Dedifferentiated amniotic fluid mesenchymal stem cell (primary cell): ENCODE data around the gene POC1A.

Experiments
- DNase-seq: peaks from one replicate; pipeline ENCODE4 v3.0.0-alpha.2; 2016; ENCODE audit errors: extremely low spot score

Gene POC1A

GRCh38 chr3:52104684-52105640 is 49.3 kb downstream of the POC1A start:
- DNase-seq = no peak

DNA sequence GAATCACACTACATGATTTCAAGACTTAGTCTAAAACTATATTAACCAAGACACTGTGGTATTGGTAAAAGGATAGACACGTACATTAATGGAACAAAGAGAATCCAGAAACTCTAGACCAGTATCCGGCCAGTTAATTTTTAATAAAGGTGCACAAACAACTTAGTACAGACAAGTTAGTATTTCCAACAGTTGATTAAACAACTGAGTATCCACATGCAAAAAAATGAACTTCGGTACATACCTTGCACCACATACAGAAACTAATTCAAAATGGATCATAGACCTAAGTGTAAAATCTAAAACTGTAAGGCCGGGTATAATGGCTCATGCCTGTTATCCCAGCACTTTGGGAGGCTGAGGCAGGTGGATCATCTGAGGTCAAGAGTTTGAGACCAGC is 51.3 kb downstream of the POC1A start:
- no peak for DNase-seq

- no peak for DNase-seq
Observed at GRCh38 chr3:52099001-52099401, 55.2 kb downstream of the POC1A start.

DNA sequence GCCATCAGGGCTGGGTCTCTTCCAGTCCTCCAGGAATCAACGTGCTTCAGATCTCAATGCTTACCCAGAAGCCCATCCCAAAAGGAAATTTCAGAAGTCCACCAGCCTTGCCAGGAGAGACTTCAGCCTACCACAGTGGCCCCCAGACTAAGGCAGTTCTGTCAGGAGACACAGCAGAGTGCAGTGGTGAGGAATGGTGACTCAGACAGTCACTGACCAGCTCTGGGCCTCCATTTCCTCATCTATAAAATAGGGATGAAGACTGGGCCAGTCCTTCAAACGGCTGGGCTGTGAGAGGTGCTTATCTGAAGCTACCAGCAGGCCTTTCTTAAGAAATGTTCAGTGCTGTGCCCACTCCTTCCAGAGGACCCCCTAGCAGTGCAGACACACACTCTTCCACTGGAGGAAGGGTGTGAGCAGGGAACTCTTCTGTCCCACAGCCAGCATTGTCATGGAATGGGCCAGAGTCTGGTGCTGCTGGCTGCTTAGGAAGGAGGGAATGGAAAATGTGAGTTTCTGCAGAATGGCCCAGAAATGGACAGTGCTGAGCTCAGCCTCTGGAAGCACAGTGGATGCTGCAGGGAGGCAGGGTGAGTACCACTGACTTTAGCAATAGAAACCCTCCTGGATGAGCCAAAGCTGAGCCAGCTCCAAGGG is 56.2 kb downstream of the POC1A start:
- no peak for DNase-seq

DNA sequence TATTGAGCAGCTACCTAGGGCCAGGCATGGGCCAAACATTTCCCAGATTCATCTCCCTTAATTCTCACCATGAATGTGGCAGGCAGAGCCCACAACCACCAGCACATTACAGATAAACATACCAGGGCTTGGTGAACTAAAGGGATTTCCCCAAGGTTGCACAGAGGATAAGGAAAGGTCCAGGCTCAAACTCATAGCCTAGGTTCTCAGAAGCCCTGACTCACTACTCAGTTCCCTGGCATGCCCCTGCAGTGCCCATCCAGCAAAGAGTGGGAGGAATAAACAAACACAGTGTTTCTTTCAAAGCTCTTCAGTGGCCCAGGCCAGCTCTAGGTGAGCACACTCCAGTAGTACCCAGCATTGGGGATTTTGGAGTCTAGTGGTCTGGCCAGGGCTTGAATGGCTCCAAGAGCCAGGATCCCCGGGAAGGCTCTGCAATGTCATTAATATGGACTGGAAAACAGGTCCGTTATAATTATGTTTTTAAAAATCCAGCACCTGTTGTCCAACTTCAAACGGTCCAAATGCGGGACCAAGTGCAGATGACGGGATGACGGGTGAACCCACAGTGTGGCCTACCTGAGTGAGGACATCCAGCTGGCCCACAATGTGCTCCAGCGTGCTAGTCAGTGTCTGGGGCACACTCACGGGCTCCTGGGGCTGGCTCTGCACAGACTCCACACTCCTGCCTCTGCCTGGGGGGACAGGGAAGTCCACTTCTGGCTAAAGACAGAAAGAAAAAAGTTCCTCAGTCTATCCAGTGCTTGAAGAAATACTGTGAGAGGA is 58.0 kb downstream of the POC1A start:
- no peak for DNase-seq

GRCh38 chr3:52094571-52095485 is 59.4 kb downstream of the POC1A start:
- no peak for DNase-seq

DNA sequence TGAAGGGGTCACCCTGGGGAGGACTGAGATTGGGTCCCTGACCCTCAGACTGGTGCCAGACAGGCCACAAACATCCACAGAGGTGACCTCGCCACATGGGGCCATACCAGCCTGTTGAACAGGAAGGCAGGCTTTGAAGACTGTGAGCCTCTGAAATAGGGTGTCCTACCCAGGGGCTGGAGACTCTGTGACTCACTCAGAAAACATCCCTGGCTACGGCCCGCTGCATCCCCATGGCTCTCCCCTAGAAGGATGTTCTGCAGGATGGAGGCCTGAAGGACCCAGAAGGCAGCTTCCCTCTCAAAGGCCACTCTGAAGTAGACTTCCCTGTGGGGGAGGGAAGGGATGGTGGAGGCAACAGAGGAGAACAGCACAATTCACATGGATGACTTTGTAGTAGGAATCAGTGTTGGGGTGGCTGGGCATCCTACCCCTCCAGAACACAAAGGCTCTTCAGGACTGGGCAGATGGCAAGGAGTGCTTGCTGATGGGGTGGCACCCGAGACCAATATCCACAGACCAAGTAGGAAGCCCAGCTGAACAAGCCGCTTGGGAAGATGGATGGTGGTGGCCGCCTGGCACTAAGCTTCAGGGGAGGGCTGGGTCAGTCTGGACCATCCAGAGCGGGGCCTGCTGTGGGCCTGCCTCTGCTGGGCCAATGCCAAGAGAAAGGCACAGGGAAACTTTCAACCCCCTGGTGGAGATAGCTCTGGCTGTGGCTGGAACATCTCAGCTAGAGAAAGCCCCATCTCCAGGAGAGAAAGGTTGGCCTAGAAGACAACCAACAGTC is 60.3 kb downstream of the POC1A start:
- no peak for DNase-seq

GRCh38 chr3:52092891-52093290 is 61.3 kb downstream of the POC1A start:
- DNase-seq = no peak

- DNase-seq = no peak
Observed at GRCh38 chr3:52092271-52092660, 62.0 kb downstream of the POC1A start.

DNA sequence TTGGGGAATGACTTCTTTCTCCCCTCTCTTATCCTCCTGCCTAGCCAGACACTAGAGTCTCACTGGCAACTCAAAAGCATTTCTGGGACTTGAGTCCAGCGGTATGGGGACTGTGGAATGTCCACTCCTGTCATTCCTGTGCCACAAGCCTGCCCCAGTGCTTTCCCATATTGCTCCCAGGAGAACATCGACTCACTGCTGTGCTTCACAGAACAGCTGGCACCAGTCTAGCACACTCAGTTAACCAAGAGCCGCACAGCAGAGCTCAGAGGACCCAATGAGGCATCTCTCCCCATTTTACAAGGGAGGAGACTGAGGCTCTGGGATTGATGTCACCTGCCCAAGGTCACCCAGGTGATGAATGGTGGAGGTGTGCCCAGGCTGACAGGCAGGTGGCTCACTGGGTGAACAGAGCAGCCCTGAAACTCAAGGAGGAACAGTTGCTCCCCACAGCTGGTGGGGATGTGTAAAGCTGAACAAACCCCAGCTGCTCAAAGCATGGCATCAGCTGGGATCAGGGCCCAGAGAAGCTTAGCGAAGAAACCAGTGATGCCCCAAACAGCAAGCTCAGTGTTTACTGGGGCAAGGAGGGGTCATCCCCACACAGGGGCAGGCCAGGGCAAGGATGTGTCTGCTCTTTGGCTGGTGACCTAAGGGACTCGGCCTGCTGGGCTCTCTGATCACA is 62.5 kb downstream of the POC1A start:
- DNase-seq = no peak

- no peak for DNase-seq
Observed at GRCh38 chr3:52090933-52091468, 63.2 kb downstream of the POC1A start.

DNA sequence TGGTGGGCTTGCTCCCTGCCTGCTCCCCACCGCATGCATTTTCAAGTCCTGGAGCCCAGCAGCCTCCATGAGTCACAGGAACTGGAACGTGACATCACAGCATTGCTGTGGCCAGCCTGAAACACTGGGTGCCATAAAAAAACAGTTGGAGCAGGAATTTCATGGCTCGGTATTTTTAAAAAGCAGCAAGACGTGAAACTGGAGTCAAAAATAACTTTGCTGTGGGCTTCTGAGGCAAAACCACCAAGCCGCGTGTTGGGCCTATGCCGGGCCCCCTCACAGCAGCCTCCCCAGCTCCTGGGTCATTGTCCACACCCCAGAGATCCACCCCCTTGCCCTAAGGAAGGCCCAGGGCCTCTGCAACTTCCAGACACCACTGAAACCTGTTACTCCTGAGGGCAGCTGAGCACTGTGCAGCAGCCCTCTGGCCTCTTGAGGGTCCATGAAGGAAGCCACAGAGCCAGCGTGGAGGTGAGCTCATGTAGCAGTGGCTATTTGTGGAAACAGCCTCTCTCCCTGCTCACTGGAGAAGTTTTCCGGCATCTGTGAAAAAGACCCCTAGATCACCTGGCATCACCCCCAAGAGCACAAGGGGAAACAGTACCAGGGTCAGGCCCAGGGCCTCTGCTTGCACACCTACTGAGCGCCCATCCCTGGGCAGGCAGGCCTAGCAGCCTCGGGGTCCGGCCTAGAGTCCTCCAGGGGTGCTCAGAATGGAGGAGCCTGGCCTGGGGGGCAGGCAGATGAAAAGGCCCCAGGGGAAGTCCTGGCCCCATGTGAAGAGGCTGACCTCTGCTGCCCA is 63.9 kb downstream of the POC1A start:
- DNase-seq = peak; percentile 72

DNA sequence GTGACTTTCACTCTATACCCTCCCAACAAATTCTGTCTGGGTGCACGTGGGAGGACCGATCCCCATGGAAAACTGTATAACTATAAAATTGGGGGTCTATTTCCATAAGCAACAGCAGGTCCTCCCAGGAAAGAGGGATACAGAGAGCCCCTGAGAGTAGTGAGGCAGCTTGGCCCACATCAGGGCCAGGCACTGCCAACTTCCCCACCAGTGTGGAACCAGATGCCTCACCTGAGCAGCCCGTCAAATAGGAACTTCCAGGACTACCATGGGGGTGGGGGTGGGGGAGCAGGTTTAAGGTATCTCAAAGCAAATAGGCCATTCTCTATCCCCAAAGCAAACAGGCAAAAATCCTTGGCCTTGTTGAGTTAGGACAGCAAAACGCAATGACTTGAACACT is 64.5 kb downstream of the POC1A start:
- no peak for DNase-seq

GRCh38 chr3:52088445-52089367 is 65.5 kb downstream of the POC1A start:
- no peak for DNase-seq

- DNase-seq = no peak
Observed at GRCh38 chr3:52087731-52088130, 66.5 kb downstream of the POC1A start.

DNA sequence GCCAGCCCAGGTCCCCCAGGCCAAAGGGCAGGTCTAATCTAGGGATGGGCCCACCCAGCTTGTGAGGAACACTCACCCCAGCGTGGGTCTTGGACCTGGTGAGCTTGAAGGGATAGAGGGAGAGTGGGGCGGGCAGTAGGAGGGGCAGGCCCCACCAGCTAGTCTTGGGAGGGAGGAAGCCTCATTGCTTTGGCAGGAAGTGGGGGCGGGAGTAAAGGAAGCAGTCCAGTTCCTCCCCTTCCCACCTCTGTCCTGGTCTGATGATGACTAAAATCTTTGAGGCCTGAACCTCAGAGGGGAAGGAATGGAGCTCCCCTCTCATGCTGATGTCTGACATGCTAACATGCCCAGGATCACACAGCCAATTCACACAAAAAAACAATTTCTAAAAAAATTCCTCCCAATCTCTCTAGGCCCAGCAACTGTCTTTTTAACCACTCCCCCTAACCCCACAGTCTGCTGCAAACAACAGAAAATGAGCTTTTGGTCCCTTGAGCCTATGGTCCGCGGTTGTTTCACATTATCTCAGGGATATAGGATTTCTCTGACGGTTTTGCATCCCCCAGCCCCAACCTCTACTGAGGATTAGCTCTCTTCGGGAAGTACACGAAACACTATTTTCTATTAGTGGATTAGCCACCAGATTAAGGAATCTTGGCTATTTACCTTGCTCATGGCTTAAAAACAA is 67.1 kb downstream of the POC1A start:
- no peak for DNase-seq

DNA sequence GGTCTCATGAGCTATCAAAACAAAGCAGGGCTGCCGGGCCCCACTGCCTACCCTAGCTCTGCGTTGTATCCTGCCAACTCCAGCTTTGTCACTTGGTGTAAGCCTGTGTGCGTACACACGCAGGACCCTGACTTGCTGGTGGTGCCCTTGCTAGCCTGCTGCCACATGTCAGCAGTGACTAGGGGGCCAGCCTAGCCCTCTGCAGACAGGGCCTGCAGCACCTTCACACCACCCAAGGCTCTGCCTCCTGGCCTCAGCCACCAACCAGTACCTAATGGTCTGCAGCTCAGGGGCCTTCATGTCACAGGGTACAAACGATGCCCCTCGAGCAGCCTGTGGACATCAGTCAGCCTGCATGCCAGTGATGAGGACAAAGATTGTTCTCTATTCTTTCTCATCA is 67.8 kb downstream of the POC1A start:
- DNase-seq = no peak
